ENCODE data around the gene PRTFDC1.
"Not testable (repeated sequence)": the region's sequence is repeated elsewhere in the genome, so short reads cannot be mapped to it uniquely, and the experiment has no call there.

PRTFDC1 gene

DNA sequence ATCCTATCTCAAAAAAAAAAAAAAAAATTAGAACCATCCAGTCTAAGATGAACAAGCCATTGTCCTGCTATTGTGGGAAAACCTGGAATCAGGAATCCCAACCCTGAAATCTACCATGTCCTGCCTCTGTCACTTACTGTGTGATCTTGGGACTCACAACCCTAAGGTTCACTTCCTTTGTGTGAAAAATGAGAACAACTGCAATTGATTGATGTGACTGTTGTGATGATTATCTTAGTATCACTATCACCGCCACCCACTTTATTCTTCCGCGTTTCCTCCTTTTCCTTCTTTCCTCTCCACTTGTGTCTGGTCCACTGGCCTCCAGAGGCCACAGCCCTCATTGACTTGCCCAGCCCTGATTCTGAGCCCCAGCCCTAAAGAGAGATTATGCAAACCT, 12.6 kb upstream of the PRTFDC1 start:
- DNase-seq (ENCODE audit: low spot score): no peak

DNA sequence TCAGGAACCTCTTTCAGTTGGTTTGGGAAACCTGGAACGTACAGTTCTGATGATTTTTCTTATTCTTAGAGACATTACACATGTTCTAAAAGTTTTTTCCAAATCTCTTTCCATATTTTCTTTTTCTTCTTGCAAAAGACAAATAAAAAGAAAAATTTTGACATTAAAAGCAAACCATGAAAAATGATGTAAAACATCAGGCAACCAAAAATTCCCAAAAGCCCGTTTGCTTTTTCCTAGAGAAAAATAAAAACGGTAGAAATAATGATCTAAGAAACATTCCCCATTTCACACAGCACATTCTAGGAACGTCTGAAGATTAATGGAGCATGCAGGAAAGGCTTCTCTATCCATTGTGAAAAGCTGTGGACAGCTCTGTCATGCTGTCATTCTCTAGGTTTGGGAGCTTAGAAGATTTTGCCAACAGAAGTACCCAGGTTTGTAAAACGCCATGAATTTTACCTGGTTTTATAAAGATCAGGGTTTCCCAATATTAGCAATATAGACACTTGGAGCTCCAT, 11.2 kb upstream of the PRTFDC1 start:
- DNase-seq (ENCODE audit: low spot score): no peak

DNA sequence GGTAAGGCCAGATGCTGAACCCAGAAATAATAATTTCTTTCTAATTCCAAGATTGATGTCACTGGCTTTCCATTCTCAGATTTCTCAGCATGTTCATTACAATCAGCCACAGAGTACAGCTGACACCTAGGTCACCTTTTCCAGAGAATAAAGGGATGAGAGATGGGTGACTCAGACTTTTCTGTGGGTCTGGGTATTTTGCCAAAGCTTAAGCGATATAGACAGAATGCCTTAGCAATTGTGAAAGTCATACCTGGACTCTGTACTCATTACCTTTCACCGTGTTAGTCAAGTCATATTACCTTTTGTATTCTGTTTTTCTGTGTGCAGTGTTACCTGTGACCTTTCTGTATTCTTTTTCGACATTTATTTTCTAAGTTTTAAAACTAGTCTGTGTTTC, 10.6 kb upstream of the PRTFDC1 start:
- no peak for DNase-seq (ENCODE audit: low spot score)

GRCh38 chr10:24961582-24961981, 9.2 kb upstream of the PRTFDC1 start:
- DNase-seq (ENCODE audit: low spot score): no peak

DNA sequence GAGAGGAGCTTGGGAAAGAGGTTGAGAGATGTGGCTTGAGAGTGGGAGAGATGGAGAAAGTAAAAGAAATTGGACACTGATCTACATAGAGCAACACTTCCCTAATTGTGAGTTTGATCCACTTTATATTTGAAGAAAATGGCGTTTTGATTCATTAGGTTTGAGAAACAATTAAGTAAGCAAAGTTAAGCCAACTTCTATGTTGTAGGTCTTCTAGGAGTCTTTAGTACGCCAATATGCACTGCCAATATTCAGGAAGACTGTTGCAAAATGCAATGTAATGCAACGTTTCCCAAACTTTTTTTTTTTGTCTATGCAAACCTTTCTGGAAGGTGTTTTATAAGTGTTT, 7.0 kb upstream of the PRTFDC1 start:
- DNase-seq (ENCODE audit: low spot score): no peak

DNA sequence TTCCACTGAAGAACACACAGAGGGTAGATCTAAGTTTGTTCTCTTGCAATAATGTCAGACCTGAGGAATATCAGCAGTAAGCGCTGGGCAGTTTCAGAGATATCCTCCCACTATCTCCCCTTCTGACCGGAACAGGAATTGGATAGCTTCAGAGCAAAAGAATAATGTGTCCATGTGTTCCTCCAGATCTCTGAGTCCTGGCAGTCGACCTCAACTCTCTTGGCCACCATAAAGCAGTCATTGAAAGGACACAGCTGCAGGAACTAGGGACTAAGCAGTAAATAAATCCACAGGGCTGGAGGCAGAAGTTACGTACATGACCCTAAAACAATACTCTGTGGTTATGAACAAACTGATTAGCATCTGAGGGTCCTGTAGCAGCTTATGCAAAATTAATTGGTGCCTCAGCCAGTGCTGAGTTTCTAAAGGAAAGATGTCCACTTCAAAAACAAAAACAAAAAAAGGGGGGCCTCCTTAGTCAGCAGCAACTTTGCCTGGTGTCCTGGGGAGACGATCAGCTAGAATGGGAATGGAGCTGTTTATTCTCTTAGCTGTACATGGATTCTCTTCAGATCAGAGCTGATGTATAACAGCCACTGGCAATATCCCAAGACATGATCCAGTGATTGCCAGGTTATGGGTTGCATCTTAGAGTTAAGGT, 6.4 kb upstream of the PRTFDC1 start:
- DNase-seq (ENCODE audit: low spot score): peak; percentile 23

DNA sequence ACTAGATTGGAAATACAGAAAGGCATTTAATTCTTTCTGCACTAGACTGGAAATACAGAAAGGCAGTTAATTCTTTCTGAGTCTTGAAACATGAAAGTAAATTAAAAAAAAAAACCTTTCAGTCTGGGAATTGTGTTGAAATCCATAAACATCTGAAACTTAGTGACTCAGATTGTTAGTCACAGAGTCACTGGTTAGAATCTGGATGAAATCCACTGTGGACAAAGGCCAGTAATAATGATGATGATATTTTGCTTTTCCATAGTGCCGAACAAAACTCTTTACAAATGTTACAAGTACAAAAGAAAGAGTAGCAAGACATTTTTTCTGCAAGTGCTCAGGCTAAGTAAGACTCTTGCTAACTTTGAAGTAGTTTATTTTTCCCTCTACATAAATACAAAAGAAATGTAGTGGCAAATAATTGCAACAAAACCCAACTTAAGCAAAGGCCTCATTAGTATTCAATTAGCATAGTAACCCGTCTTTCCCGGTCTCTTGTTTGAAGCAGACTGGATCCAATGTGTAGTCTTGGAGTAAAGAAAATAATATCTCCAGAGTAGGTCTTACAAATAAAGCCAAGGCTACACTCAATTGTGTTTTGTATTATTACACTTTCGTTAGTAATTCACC, 5.8 kb upstream of the PRTFDC1 start:
- DNase-seq (ENCODE audit: low spot score): peak; percentile 65

DNA sequence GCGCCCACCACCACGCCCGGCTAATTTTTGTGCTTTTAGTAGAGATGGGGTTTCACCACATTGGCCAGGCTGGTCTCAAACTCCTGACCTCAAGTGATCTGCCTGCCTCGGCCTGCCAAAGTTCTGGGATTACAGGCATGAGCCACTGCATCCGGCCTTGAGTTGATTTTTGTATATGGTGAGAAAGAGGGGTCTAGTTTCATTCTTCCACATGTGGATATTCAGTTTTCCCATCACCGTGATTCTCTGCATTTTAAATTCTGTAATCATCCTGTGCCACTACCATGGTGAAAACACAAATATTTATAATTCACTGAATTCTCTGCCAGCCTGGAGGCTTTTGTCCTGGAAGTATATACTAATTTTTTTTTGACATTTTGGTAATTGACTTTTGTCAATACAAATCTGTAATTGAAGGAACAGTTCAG, 5.2 kb upstream of the PRTFDC1 start:
- not testable (repeated sequence) for DNase-seq (ENCODE audit: low spot score)

DNA sequence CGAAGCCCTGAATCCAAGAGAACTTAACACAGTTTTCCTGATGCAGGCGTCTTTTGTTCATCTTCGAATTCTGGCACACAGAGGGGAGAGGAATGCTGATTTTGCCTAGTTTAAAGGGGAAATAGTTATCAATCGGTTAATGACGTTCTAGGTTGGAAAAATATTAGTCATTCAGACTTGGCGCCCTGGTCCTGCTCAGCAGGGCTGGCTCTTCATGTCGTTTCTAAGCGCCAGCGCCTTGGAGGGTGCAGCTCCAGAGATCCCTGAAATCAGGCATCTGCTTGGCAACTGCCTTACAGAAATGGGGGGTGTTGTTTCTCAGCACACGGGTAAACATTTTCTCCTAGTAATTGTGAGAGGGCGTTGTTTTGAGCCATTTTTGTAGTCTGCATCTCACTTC, 1.3 kb upstream of the PRTFDC1 start:
- DNase-seq (ENCODE audit: low spot score): no peak

- DNase-seq (ENCODE audit: low spot score): peak; percentile 76
These were observed 570 bp upstream of the PRTFDC1 start for GRCh38 chr10:24952707-24953645.

- peak; percentile 27 for DNase-seq (ENCODE audit: low spot score)
These were observed 934 bp downstream of the PRTFDC1 start for GRCh38 chr10:24951201-24952142.

GRCh38 chr10:24950439-24950838, 2.0 kb downstream of the PRTFDC1 start:
- DNase-seq (ENCODE audit: low spot score): no peak

DNA sequence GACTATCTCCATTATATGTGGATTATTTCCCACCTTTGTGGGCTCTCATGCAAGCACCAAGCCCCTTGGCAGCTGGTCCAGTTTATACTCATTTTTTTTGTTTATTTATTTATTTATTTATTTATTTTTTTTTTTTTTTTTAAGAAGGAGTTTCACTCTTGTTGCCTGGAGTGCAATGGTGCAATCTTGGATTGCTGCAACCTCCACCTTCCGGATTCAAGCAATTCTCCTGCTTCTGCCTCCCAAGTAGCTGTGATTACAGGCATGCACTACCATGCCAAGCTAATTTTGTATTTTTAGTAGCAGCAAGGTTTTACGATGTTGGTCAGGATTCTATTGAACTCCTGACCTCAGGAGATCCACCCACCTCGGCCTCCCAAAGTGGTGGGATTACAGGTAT, 2.8 kb downstream of the PRTFDC1 start:
- no peak for DNase-seq (ENCODE audit: low spot score)

DNA sequence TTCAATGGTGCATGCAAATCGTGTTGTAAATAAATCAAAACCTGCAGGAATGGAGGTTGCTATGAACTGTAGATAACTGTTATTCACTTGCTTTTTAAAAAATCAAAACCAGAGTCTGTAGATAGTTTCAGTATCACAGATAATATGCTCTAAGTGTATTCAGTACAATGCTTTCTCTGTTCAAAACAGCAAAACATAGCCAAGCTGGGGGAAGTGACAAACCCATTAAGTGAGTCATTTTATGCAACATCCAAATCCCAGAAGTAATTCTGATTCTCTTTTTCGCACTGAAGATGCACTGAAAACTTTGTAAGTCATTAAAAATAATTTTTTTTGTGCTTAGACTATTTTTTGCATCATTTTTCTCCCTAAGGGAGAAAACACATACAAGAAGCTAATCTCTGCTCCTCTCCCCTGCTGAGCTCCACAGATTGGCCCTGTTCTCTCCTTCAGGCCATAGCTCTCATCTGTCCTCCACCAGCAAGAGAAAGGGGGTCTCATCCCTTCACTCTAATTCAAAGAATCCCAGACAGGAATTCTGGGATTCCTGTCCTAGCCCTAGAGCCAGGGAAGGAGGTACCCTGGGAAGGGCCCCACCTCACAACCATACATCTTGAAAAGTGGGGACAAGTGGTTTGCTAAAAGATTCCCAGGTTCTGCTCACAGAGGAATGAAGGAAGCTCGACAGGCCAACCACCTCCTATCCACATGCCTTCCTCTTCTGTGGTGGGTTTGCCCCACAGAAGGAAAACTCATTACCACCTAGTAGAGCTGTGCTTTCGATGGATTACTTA, 4.9 kb downstream of the PRTFDC1 start:
- peak; percentile 42 for DNase-seq (ENCODE audit: low spot score)

- DNase-seq (ENCODE audit: low spot score): peak; percentile 58
These were observed 7.7 kb downstream of the PRTFDC1 start for GRCh38 chr10:24944512-24945255.

DNA sequence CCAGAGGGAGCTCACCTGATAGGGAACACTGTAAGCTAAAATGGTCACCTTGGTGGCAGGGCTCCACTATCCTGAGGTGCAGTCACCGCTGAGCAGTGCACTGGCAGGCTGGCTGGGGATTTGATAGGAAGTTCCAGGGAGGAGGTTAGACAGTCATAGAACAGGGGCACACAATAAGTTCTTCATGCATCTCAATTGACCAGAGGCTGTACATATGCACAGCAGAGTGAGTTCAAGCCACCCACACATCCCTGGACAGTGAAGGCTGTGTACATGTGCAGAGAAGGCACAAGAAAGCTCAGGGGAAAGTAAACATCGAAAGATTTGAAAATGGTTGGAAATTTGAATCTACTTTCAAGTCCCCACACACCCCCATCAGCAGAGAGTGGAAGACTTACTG, 13.9 kb downstream of the PRTFDC1 start:
- DNase-seq (ENCODE audit: low spot score): no peak

GRCh38 chr10:24938076-24938475, 14.3 kb downstream of the PRTFDC1 start:
- DNase-seq (ENCODE audit: low spot score): no peak

DNA sequence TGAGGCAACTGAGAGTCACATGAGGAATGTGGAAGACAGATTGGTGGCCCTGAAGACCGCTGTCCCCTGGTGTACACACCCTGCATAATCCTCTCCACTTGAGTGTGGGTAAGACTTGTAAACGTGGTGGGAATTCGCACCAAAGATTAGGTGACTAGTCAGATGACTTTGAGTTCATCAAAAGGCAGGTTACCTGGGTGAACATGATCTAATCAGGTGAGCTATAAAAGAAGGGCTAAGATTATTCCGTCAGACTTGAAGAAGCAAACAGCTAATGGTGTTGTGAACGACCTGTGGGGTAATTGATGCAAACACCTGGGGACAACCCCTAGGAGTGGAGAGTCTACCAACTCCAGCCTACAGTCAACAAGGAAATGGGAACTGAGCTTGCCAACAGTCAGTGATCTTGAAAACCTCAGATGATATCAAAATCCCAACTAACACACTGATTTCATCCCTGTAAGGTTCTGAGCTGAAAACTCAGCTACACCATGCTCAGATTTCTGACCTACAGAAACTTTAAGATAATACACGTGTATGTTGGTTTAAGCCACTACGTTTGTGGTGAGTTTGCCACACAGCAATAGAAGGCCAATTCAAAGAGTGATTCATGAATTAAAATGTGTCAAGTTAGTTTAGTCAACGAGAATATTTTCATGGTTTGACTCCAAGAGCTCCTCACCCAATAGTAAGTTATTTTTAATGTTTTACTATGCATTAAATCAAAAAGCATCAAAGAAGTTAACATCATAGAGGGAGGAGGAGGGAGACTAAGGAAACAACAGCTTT, 16.7 kb downstream of the PRTFDC1 start:
- DNase-seq (ENCODE audit: low spot score): no peak

GRCh38 chr10:24931236-24931635, 21.2 kb downstream of the PRTFDC1 start:
- no peak for DNase-seq (ENCODE audit: low spot score)
